ENCODE results near the gene PLD5. TPM values are rescaled to one million over a fixed set of nuclear protein-coding genes. Genes with fewer than 3 reads are reported as not detected.

The PLD5 gene
- total RNA-seq, 4 donors from 2014 or later, result 0.16 TPM; not detected in 3

- TF ChIP-seq CTCF (IDR thresholded peaks at IDR 0.05; ENCODE audit: low read depth), result no peak
Measured at GRCh38 chr1:242401937-242402336, 122.6 kb downstream of the PLD5 start.

- TF ChIP-seq CTCF (IDR thresholded peaks at IDR 0.05; ENCODE audit: low read depth), result no peak
Measured at GRCh38 chr1:242398351-242398750, 126.1 kb downstream of the PLD5 start.

- no peak for TF ChIP-seq CTCF (IDR thresholded peaks at IDR 0.05; ENCODE audit: low read depth)
Measured at GRCh38 chr1:242391896-242392295, 132.6 kb downstream of the PLD5 start.

- TF ChIP-seq CTCF (IDR thresholded peaks at IDR 0.05; ENCODE audit: low read depth), result no peak
Measured at GRCh38 chr1:242349636-242350035, 174.9 kb downstream of the PLD5 start.

GRCh38 chr1:242318140-242318539, 206.4 kb downstream of the PLD5 start:
- no peak for TF ChIP-seq CTCF (IDR thresholded peaks at IDR 0.05; ENCODE audit: low read depth)

- no peak for TF ChIP-seq CTCF (IDR thresholded peaks at IDR 0.05; ENCODE audit: low read depth)
Measured at GRCh38 chr1:242245255-242245654, 279.2 kb downstream of the PLD5 start.

GRCh38 chr1:242243472-242243871, 281.0 kb downstream of the PLD5 start:
- no peak for TF ChIP-seq CTCF (IDR thresholded peaks at IDR 0.05; ENCODE audit: low read depth)

Measured in subcutaneous adipose tissue (tissue), 4 donors.